Heart left ventricle (tissue), 13 donors: ENCODE measurements around the gene ATP5F1A.

Source experiments
- CTCF ChIP-seq, 12 donors: fragments of 200-600 bp; sonication (generic) in 4 of 12; IDR thresholded peaks; one replicate each; pipeline versions ENCODE4 v1.5.0 to v1.8.0; 2018 to 2022; ENCODE audit warnings: antibody characterized with exemption in 12 of 12, mild to moderate bottlenecking in 5 of 12
- POLR2A ChIP-seq, 2 donors: fragments of 450-650 bp; IDR thresholded peaks; one replicate each; pipeline ENCODE4 v1.6.1; 2017; ENCODE audit warnings: antibody characterized with exemption in 2 of 2, mild to moderate bottlenecking in 2 of 2, moderate library complexity in 2 of 2
- donor health status: ischemic (EF 13 %, LVEDD 7.1; RV severe dilation, severe dysfunction).
- donor health status: DM: no; HTN: yes; CAD: no.
- donor health status: DM: no; HTN: no; CAD: no.
- donor health status: ischemic (EF 25% LVEDD 6.9; RV normal size, moderate dysfunction).
- donor health status: ischemic (EF 25% LVEDD 5.7; RV mildly dilated, moderate dysfunction).
- donor health status: ischemic (EF 35%, LVEDD 5.7; RV mildly dilated, moderate dysfunction).
- donor health status: nonischemic (EF 11% LVEDD 7.7; RV severe dilation, severe dysfunction).
- donor health status: DM: yes; HTN: yes; CAD: no.
- donor health status: PGD.
- donor health status: ischemic (EF 29% LVEDD 5.4; RV normal size, mild dysfunction).
- donor health status: nonischemic (EF 23%, LVEDD 6.1; RV moderate dilation, normal function).

- TF ChIP-seq POLR2A (IDR thresholded peaks at IDR 0.05) (no peak), CTCF (IDR thresholded peaks at IDR 0.05) (no peak)
Observed at GRCh38 chr18:46062781-46063180, 35.3 kb downstream of the ATP5F1A start.
